NCI-H510A treated with DMSO at 0.1 percent for 48 hours (cell line): ENCODE results near the gene CACTIN.

Source experiments
- DNase-seq: peaks from one replicate; lab custom pipeline; 2025; lab: John Stamatoyannopoulos, UW

CACTIN gene

GRCh38 chr19:3565139-3565538 is 61.5 kb downstream of the CACTIN start:
- DNase-seq: no peak

DNA sequence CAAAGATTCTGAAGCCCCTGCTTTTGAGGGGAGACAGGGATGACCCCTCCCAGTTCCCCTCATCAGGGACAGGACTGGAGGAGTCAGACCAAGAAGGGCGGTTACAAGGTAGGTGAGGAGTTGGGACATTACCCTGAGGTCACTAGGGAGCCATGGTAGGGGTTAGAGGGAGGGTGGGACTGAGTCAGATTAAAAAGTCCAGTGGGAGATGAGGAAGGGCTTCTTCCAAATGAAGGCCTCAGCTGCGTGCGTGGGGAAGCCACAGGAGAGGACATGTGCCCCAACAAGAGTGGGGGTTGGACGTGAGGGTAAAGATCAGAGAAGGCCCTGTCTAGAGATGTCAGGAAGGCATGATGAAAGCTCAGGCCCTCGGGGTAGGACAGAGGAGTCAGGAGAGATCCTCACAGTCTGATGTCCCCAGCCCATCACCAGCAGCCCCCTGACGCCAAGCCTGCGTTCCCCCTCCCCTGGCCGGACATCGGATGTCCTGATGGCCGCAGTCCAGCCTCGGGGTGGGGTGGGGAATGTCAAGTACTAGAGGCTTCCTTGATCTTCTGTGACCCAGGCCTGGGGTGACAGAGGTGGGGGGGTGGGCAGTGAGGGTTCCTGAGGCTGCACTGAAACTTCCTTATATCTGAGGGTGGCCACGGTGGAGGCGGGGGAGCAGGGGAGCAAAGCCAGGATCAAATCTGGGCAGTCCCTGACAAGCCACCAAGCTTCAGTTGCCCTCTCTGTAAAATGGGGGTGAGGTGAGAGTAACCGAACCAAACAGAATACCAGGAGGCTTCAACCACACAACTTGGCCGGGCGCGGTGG is 62.7 kb downstream of the CACTIN start:
- no peak for DNase-seq
